ENCODE measurements around the gene SHD.
"Not testable (repeated sequence)": the region's sequence is repeated elsewhere in the genome, so short reads cannot be mapped to it uniquely, and the experiment has no call there.

SHD gene
- total RNA-seq: 0 to 0.53 (median 0.12) reads per million in 4 experiments

GRCh38 chr19:4278419-4279266 lies at the start of gene SHD:
Gene SHD, plus strand, starts transcription at chr19:4279266. Its CDS starts 798 bp downstream, at chr19:4280064.
- DNase-seq: no peak

- not testable (repeated sequence) for DNase-seq
These were observed 48.8 kb upstream of the SHD start for GRCh38 chr19:4230237-4230636.

GRCh38 chr19:4231521-4231920 lies 47.5 kb upstream of the SHD start:
- not testable (repeated sequence) for DNase-seq

DNA sequence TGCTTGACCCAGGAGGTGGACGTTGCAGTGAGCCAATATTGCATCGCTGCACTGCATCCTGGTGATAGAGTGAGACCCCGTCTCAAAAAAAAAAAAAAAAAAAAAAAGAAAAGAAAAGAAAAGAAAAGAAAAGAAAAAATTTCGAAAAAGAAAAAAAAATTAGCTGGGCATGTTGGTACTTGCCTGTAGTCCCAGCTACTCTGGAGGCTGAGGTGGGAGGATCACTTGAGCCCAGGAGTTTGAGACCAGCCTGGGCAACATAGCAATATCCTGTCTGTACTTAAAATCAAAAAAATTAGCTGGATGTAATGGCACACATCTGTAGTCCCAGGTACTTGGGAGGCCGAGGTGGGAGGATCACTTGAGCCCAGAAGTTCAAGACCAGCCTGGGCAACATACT lies 46.9 kb upstream of the SHD start:
- not testable (repeated sequence) for DNase-seq

DNA sequence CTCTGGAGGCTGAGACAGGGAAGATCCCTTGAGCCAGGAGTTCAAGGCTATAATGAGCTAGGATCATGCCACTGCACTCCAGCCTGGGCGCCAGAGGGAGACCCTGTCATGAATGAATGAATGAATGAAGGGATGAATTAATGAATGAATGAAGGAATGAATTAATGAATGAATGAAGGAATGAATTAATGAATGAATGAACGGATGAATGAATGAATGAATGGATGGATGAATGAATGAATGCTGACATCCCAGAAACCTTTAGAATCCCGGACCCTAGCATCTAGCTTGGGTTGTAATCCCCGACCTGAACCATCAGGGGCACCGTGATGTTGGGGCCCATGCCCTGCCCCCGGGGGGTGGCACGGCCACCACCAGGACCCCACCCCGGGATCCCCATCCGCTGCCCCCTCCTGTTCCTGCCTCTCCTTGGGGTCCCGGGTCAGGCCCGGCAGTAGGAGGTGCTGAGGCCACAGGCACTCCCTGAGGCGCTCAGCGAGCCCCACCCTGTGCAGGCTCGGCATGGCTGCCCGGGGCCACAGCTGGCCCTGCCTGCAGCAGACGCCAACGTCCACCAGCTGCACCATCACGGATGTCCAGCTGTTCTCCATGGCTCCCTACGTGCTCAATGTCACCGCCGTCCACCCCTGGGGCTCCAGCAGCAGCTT lies 46.3 kb upstream of the SHD start:
- no peak for DNase-seq

DNA sequence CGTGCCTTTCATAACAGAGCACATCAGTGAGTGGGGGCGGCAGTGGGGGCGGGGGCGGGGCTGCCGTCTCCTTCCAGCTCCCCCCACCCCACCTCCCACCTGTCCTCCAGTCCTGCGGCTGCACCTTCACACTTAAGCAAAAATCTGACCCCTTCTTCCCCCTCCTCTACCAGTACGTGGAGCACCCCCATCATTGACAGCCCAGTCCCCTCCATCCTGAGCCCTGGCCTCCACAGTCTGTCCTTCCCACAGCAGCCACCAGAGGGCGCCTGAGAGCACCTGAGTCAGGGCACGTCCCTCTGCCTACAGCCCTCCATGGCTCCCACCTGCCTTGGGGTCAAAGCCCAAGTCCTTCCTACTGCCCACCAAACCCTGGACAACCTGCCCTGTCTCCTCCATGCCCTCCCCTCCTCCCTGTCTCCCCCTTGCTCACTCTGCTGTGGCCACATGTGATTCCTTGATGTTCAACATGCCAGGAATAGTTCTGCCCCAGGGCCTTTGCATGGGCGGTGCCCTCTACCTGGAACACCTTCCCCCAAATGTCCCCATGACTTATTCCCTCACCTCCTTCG lies 45.7 kb upstream of the SHD start:
- DNase-seq: peak; percentile 57

DNA sequence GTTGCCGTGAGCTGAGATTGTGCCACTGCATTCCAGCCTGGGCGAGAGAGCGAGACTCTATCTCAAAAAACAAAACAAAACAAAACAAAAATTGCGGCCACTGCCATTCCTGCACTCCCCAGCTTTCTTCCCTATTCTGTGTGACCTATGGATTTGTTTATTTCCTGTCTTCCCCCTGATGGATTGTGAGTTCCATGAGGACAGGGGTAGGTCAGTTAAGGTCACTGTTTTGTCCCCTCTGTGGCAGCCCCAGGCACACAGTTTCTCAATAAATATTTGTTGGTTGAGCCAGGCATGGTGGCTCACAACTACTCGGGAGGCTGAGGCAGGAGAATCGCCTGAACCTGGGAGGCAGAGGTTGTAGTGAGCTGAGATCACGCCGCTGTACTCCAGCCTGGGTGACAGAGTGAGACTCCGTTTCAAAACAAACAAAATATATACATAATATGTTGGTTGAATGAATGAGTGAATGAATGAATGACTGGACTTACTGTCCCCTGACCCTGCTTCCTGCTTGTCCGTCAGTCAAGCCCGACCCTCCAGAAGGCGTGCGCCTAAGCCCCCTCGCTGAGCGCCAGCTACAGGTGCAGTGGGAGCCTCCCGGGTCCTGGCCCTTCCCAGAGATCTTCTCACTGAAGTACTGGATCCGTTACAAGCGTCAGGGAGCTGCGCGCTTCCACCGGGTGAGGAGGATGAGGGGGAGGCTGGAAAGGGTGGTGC lies 44.8 kb upstream of the SHD start:
- DNase-seq: no peak

DNA sequence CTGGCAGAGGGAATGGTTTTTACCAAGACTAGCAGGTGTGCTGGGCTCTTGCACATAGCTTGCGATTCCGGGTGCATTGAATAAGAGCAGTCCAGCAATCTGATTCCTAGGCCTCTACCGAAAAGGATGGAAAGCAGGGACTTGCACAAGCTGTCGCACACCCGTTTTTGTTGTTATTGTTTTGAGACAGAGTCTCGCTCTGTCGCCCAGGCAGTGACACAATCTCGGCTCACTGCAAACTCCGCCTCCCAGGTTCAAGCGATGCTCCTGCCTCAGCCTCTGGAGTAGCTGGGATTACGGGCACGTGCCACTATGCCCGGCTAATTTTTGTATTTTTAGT lies 44.2 kb upstream of the SHD start:
- DNase-seq: no peak

GRCh38 chr19:4237510-4237909 lies 41.6 kb upstream of the SHD start:
- DNase-seq: not testable (repeated sequence)

GRCh38 chr19:4238831-4239230 lies 40.2 kb upstream of the SHD start:
- DNase-seq: no peak

- DNase-seq: no peak
These were observed 37.1 kb upstream of the SHD start for GRCh38 chr19:4241824-4242430.

GRCh38 chr19:4245938-4246337 lies 33.1 kb upstream of the SHD start:
- not testable (repeated sequence) for DNase-seq

GRCh38 chr19:4246767-4247593 lies 32.1 kb upstream of the SHD start, which contains the start of gene YJU2:
Gene YJU2, plus strand, starts transcription at chr19:4247080. Its CDS starts 67 bp downstream, at chr19:4247147.
- DNase-seq: peak; percentile 98

- no peak for DNase-seq
These were observed 22.5 kb upstream of the SHD start for GRCh38 chr19:4256563-4256962.

DNA sequence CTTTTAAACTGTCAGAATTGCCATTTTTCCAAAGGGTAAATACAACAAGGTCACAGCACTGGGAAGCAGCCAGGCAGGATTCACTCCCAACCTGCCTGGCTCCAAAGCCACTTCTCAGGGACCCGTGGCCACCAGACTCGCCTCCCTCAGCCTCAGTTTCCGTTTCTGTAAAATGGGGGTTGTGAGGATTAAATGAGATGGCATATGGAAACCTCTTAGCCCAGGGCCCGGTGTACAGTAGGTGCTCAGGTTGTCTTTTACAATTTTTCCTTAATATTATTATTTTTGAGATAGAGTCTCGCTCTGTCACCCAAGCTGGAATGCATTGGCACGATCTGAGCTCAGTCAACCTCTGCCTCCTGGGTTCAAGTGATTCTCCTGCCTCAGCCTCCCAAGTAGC lies 22.0 kb upstream of the SHD start:
- DNase-seq: no peak

DNA sequence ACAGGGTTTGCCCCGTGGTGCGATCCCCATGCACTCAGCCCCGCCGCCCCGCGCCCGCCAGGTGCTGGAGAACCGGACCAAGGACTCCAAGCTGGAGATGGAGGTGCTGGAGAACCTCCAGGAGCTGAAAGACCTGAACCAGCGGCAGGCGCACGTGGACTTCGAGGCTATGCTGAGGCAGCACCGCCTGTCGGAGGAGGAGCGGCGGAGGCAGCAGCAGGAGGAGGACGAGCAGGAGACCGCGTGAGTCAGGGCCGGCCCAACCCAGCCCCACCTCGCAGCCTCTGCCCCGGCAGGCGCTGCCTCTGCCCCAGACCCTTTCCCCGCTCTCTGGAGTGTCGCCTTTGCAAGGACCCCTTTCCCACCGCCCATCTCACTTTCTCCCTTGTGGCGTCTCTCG lies 20.9 kb upstream of the SHD start:
- DNase-seq: no peak

DNA sequence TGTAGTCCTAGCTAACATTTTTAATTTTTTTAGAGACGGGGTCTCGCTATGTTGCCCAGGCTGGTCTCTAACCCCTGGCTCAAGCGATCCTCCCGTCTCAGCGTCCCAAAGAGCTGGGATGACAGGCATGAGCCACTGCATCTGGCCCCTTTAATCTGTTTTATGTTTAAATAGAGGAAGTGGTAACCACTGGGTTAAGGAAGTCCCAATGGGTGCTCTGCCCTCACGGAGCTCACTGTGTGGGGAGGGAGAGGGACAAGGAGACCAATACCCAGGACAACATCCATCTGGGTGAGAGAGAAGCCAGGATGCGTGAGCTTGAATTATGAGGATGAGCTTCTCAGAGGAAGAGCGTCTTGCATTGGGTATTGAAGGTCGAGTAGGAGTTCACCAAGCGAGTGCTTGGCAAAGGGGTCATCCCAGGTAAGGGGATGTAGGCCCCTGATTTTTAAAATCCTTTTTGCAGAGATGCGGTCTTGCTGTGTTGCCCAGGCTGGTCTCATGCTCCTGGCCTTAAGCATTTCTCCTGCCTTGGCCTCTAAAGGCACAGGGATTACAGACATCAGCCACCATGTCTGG lies 18.4 kb upstream of the SHD start:
- DNase-seq: no peak

- no peak for DNase-seq
These were observed 14.3 kb upstream of the SHD start for GRCh38 chr19:4264812-4265211.

DNA sequence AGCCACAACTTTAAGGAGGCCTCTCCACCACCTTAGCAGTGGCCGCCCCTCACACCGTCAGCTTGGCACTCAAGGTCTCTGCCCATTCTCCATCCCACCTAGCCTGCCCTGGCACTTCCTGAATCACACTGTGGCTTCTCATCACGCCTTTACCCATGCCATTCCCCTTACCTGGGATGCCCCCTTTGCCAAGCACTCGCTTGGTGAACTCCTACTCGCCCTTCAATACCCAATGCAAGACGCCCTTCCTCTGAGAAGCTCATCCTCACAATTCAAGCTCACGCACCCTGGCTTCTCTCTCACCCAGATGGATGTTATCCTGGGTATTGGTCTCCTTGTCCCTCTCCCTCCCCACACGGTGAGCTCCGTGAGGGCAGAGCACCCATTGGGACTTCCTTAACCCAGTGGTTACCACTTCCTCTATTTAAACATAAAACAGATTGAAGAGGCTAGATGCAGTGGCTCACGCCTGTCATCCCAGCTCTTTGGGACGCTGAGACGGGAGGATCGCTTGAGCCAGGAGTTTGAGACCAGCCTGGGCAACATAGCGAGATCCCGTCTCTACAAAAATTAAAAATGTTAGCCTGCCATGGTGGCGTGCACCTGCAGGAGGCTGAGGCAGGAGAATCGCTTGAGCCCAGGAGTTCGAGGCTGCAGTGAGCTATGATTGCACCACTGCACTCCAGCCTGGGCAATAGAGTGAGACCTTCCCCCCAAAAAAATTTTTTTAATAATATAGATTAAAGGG lies 12.6 kb upstream of the SHD start:
- no peak for DNase-seq

DNA sequence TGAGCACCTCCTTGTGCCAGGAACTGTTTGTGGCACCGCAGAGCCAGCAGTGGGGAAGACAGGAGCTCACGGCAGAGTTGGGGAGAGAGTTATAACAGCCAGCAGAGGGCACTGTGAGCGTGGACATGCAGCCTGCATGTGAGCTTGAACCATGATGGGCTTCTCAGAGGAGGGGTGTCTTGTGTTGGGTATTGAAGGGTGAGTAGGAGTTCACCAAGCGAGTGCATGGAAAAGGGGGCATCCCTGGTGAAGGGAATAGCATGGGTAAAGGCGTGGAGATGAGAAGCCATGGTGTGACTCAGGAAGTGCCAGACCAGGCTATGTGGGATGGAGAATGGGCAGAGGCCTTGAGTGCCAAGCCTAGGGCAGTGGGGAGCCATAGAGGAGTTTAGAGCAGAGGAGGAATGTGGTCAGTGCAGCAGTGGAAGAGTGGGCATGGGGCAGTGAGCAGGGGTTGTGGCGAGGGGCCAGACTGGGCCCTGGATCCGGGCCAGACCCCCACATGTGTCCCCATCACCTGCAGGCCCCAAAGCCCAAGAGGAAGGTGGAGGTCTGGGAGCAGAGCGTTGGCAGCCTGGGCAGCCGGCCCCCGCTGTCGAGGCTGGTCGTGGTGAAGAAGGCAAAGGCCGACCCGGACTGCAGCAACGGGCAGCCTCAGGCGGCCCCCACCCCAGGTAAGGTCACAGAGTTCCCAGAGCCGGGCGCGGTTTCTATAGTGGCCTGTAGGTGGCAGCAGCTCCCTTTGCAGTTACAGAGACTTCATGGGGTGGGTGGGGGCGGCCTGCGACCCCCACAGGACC lies 11.8 kb upstream of the SHD start:
- DNase-seq: peak; percentile 60

Measured in effector CD8-positive, alpha-beta T cell (primary cell).